NCI-H2107 treated with DMSO at 0.1 percent for 48 hours (cell line): ENCODE results near the gene RARRES1.

Source experiments
- DNase-seq: peaks from one replicate; lab custom pipeline; 2025; ENCODE audit not compliant: unreplicated experiment; lab: John Stamatoyannopoulos, UW

RARRES1 gene

GRCh38 chr3:158735296-158736033, 3.2 kb upstream of the RARRES1 start:
- no peak for DNase-seq

GRCh38 chr3:158733656-158734055, 1.4 kb upstream of the RARRES1 start:
- no peak for DNase-seq

DNA sequence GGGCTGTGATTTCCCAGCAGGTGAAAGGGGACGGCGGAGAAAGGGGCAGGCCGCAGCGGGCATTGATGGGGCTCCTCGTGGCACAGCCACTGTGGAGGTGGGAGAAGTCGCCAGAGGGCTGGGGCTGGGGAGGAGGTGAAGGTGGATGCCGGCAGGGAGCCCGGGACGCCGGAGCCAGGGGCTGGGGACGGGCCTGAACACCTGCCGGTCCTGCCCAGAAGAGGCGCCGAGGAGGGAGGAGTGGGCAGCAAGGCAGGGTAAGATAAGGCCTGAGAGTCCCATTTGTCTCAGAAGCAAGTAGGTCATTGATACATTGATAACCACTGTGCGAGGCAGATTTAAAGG, 571 bp upstream of the RARRES1 start:
- no peak for DNase-seq

GRCh38 chr3:158731486-158731885, 771 bp downstream of the RARRES1 start:
- no peak for DNase-seq

DNA sequence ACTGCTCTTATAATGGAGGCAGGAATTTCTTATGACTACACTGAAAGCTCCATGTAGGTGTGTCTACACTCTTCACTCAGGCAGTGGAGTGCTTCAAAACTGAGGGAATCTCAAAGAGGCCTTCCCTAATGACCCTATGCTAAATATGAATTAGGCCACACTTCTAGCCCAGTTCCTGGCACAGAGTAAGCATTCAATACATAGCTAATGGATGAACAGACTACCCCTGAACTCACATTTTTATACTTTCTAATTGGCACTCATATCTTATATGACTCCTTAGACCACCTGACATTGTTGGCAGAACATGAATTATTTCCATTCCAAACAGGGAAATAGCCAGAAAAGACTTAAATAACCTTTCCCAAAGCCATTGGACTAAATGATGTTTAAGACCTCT, 3.4 kb downstream of the RARRES1 start:
- DNase-seq: no peak

- no peak for DNase-seq
Measured at GRCh38 chr3:158728061-158728377, 4.2 kb downstream of the RARRES1 start.

- peak; percentile 88 for DNase-seq
Measured at GRCh38 chr3:158727206-158728060, 4.8 kb downstream of the RARRES1 start.

GRCh38 chr3:158725348-158726011, 6.8 kb downstream of the RARRES1 start:
- no peak for DNase-seq

DNA sequence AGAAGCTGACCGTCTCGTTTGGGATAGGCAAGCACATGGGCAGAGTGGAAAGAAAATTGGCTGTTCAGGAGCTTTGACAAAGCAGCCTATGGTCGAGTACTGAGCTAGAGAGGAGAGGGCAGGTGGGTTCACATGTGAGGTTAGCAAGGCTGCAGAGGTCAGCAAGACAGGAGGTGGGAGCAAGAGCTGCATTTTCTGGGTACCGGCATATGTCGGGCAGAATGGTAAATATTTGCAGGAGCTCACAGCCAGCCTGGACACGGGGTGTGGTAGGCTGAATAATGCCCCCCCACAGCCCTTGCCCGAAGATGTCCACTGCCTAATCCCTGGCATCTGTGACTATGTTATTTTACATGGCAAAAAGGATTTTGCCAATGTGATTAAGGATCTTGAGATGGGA, 8.3 kb downstream of the RARRES1 start:
- DNase-seq: no peak

- no peak for DNase-seq
Measured at GRCh38 chr3:158722108-158722507, 10.1 kb downstream of the RARRES1 start.

DNA sequence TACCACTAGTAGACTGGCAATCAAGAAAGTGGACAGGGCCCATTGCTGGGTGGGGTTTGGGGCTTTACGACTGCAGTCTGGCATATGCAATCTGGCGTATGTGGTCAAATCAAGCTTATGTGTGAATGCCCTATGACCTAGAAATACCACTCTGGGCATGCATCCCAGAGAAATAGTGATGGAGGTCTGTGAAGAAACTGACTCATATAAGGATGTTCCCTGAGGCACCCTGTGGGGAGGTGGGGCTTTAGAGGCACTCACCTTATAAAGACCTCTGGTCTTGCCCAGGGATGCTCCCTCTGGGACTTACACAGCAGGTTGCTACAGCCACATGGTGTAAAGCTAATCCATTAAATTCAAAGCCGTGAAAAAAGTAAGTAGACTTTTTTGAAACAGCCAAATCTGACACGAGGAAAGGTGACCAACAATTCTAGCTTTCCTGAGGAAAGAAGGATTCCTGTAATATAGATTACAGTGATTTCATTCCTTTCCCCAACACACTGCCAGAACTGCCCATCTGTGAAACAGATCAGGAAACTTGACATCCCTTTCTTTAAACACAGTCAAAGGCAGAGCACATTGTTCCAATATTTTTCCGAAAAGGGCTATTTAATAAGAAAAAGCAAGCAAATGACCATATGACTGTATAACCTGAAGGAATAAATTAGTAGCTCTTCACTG, 13.6 kb downstream of the RARRES1 start:
- DNase-seq: no peak

DNA sequence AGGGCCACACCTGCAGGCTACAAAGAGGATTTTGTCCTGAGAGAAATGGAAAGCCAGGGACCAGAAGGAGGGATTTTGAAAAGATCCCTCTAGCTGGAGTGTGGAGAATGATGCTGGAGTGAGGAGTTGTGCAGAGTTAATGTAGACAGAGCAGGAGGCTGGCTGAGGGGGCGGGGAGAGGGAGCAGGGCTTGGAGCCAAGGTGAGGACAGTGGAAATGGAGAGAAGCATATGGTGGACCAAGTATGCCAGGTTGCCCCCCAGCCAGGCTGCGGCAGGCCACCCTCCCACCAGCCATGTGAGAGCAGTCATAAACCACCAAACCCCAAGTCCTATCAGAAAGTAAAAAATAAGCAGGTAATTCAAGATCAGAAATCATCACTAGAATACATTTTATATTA, 14.7 kb downstream of the RARRES1 start:
- no peak for DNase-seq

GRCh38 chr3:158713094-158713499, 19.2 kb downstream of the RARRES1 start:
- no peak for DNase-seq

DNA sequence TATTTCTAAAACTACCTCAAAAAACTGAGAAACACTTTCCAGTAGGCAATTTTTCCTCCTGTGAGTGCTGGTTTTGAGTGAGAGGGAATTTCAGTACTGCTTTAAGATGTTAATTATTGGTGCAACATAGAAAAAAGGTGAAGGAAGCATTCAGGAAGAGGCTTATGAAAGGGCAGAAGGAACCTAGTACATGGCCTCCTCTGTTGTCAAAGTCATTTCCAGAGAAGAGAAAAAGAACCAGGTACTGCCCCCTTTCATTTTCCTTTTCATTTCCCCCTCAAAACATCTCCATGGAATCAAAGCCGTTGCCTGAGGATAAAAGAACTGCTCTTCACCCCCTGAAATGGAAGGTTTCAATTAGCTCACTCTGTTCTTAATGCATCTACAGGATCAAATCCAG, 19.8 kb downstream of the RARRES1 start:
- DNase-seq: no peak

DNA sequence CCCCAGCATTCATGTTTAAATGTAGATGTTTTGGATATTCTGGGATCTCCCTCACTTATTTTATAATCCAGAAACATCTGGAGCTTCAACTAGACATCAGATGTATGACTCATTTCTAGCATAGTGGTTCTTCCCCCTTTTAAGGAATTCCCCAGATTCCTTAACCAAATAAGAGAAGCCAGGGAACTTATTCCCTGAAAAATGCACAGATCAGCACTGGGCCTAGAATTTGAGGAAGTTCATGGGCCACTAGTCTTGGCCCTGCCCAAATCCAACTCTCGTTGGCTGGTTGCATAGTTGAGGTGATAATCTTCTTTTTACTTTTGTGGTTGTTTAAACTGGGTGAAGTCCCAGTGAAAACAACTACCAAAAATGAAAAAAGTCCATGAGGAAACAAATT, 20.4 kb downstream of the RARRES1 start:
- no peak for DNase-seq

DNA sequence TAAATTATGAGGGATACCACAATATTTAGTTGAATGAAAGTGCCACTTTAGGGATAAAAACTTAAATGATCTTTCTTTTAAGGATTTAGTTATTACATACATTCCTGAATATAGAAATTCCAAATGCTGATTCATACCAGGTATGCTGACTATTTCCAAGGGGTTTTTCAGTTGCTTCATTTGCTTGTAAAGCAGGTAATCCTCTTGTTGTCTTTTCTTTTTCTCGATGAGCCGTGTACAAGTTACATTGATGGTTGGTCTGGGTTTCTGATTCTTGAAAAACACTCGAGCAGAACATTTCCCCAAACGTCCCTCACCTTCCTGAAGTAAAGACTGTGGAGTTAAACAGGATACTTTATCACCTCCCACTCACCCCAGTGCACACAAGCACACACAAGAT, 21.7 kb downstream of the RARRES1 start:
- DNase-seq: no peak

- no peak for DNase-seq
Measured at GRCh38 chr3:158709666-158710083, 22.6 kb downstream of the RARRES1 start.

GRCh38 chr3:158703566-158703965, 28.7 kb downstream of the RARRES1 start:
- DNase-seq: no peak

DNA sequence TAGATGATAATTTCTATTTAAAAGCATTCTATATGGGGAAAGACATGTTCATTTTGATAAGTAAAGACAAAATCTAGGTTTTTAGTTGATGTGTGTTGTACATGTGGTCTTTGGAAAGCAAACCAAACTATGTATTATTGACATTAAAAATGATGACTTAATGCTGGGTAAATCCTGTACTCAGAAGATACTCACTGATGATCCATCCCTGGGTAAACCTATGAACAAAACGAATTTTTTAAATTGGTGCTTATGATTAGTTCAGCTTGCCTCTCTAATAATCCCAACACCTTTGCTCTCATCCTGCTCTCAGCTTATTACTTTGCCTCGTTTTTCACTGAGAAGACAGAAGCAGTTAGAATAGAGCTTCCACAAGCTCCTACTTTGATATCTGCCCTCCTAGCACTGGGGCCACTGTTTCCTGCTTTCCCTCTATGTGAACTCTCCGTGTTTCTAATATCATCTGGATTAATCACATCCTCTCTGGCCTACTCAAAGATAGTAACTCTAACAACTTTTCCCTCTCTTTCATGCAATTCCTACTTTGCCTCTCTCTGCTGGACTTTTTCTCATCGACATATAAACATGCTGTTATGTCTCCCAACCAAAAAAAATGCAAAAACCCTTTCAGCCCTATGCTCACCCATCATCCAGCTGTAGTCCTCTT, 29.3 kb downstream of the RARRES1 start:
- no peak for DNase-seq

- no peak for DNase-seq
Measured at GRCh38 chr3:158701420-158702065, 30.7 kb downstream of the RARRES1 start.
